ENCODE measurements around the gene ANKMY1.
A peak's percentile ranks its signal among the peaks of the same experiment; 100 is the strongest.

Gene ANKMY1

GRCh38 chr2:240567137-240567871 is 9.5 kb upstream of the ANKMY1 start:
- DNase-seq, result peak; percentile 71

GRCh38 chr2:240566203-240567136 is 8.7 kb upstream of the ANKMY1 start:
- peak; percentile 98 for DNase-seq

- peak; percentile 93 for DNase-seq
These were observed 7.8 kb upstream of the ANKMY1 start for GRCh38 chr2:240565333-240566202.

GRCh38 chr2:240564561-240565332 is 7.0 kb upstream of the ANKMY1 start:
- peak; percentile 45 for DNase-seq

- peak; percentile 0 for DNase-seq
These were observed 6.3 kb upstream of the ANKMY1 start for GRCh38 chr2:240563951-240564560.

GRCh38 chr2:240563231-240563630 is 5.4 kb upstream of the ANKMY1 start:
- peak; percentile 1 for DNase-seq

- peak; percentile 53 for DNase-seq
These were observed 3.7 kb upstream of the ANKMY1 start for GRCh38 chr2:240561325-240561971.

GRCh38 chr2:240560480-240561324 is 2.9 kb upstream of the ANKMY1 start:
- peak; percentile 100 for DNase-seq

GRCh38 chr2:240560084-240560479 is 2.3 kb upstream of the ANKMY1 start, which contains the start of gene DUSP28:
Gene DUSP28 (plus strand): TSS chr2:240560357. CDS start chr2:240560685, 328 bp downstream.
- DNase-seq, result peak; percentile 92

- no peak for DNase-seq
These were observed 1.5 kb upstream of the ANKMY1 start for GRCh38 chr2:240559286-240559685.

- DNase-seq, result no peak
These were observed 511 bp upstream of the ANKMY1 start for GRCh38 chr2:240558236-240558761.

GRCh38 chr2:240557101-240557751 is 562 bp downstream of the ANKMY1 start:
- DNase-seq, result no peak

- peak; percentile 84 for DNase-seq
These were observed 1.2 kb downstream of the ANKMY1 start for GRCh38 chr2:240556553-240557100.

GRCh38 chr2:240555541-240556250 is 2.1 kb downstream of the ANKMY1 start:
- DNase-seq, result no peak

GRCh38 chr2:240554767-240555493 is 2.9 kb downstream of the ANKMY1 start:
- no peak for DNase-seq

GRCh38 chr2:240553956-240554480 is 3.8 kb downstream of the ANKMY1 start:
- DNase-seq, result no peak

GRCh38 chr2:240551811-240552210 is 6.0 kb downstream of the ANKMY1 start:
- DNase-seq, result no peak

Measured in CD4-positive, alpha-beta T cell treated with Interleukin-17A for 4 hours (primary cell).